SK-N-SH (cell line): ENCODE results near the gene ASIC3. TPM values are rescaled to one million over a fixed set of nuclear protein-coding genes. Genes with fewer than 3 reads are reported as not detected.

ENCODE experiments used
- CTCF ChIA-PET: fragments of 300-600, 350-600 bp; formaldehyde crosslinking; extraction: SDS; loops from one replicate; lab custom pipeline; 2021; lab: Yijun Ruan, JAX
- POLR2A ChIA-PET: fragments of 350-600 bp; sonication (Branson Sonifier 250); formaldehyde crosslinking; extraction: SDS; loops from one replicate; lab custom pipeline; 2020; ENCODE audit warnings: antibody characterized with exemption, inconsistent platforms; lab: Yijun Ruan, JAX
- DNase-seq: peaks from one replicate; pipeline ENCODE4 v3.0.0; 2012
- H2AFZ ChIP-seq: fragments of 200-600 bp; sonication (generic); 2 replicates; pipeline ENCODE4 v1.8.1; 2016; ENCODE audit warnings: antibody characterized with exemption, mild to moderate bottlenecking, low read depth
- H3F3A ChIP-seq: fragments of 200-600 bp; sonication (generic); replicated peaks from 2 replicates; pipeline ENCODE3; 2016; ENCODE audit warnings: antibody characterized with exemption, mild to moderate bottlenecking; ENCODE audit not compliant: insufficient read depth
- H3K27ac ChIP-seq, 2 experiments: fragments of 200-500 bp in 1 of 2; fragments of 200-600 bp in 1 of 2; sonication (Bioruptor generic) in 1 of 2; sonication (generic), shearing (Covaris generic) in 1 of 2; 2 replicates each; pipeline versions ENCODE4 v1.5.1 to v1.6.1; 2014 to 2016; ENCODE audit warnings: low read depth in 2 of 2, inconsistent platforms in 1 of 2, low read length in 1 of 2, mild to moderate bottlenecking in 1 of 2, mixed read lengths in 1 of 2
- H3K27me3 ChIP-seq: fragments of 200-600 bp; sonication (generic), shearing (Covaris generic); 2 replicates; pipeline ENCODE4 v1.6.1; 2016; ENCODE audit warnings: mixed run types; ENCODE audit not compliant: insufficient read depth
- H3K36me3 ChIP-seq, 2 experiments: fragments of 200-500 bp in 1 of 2; fragments of 200-600 bp in 1 of 2; sonication (Bioruptor generic) in 1 of 2; sonication (generic) in 1 of 2; replicated peaks in 1 of 2; 2 replicates each; pipeline versions ENCODE3 to v1.5.1; 2014 to 2016; ENCODE audit warnings: low read length in 1 of 2, mild to moderate bottlenecking in 1 of 2; ENCODE audit not compliant: insufficient read depth in 2 of 2, control insufficient read depth in 1 of 2
- H3K4me1 ChIP-seq, 2 experiments: fragments of 200-500 bp in 1 of 2; fragments of 200-600 bp in 1 of 2; sonication (Bioruptor generic) in 1 of 2; sonication (generic), shearing (Covaris generic) in 1 of 2; 2 replicates each; pipeline versions ENCODE4 v1.5.1 to v1.6.1; 2014 to 2016; ENCODE audit warnings: low read depth in 1 of 2, low read length in 1 of 2, mixed run types in 1 of 2; ENCODE audit not compliant: insufficient read depth in 2 of 2, control insufficient read depth in 1 of 2
- H3K4me2 ChIP-seq: fragments of 200-600 bp; sonication (generic), shearing (Covaris generic); 2 replicates; pipeline ENCODE4 v1.6.1; 2017; ENCODE audit warnings: mixed run types
- H3K4me3 ChIP-seq, 2 experiments: fragments of 200-500 bp in 1 of 2; fragments of 200-600 bp in 1 of 2; sonication (Bioruptor generic) in 1 of 2; sonication (generic), shearing (Covaris generic) in 1 of 2; 2 replicates each; pipeline versions ENCODE4 v1.5.1 to v1.8.1; 2014 to 2016; ENCODE audit warnings: low read depth in 2 of 2, inconsistent platforms in 1 of 2, low read length in 1 of 2, mild to moderate bottlenecking in 1 of 2, mixed read lengths in 1 of 2, moderate library complexity in 1 of 2
- H3K79me2 ChIP-seq: fragments of 200-600 bp; sonication (generic); 2 replicates; pipeline ENCODE4 v1.8.1; 2017; ENCODE audit warnings: mild to moderate bottlenecking; ENCODE audit not compliant: insufficient read depth
- H3K9ac ChIP-seq: fragments of 200-600 bp; sonication (generic); 2 replicates; pipeline ENCODE4 v1.6.1; 2017; ENCODE audit warnings: mixed run types
- H3K9me2 ChIP-seq: fragments of 200-600 bp; sonication (generic); 2 replicates; pipeline ENCODE4 v1.6.1; 2017; ENCODE audit warnings: mixed run types
- H3K9me3 ChIP-seq: fragments of 200-600 bp; sonication (generic); 2 replicates; pipeline ENCODE4 v1.6.1; 2017; ENCODE audit warnings: mixed run types, mild to moderate bottlenecking, moderate library complexity
- H4K20me1 ChIP-seq: fragments of 200-600 bp; sonication (generic); 2 replicates; pipeline ENCODE4 v1.6.1; 2017; ENCODE audit warnings: mild to moderate bottlenecking, mixed run types; ENCODE audit not compliant: insufficient read depth
- EZH2phosphoT487 ChIP-seq: fragments of 200-600 bp; sonication (generic); IDR thresholded peaks from 2 replicates; pipeline ENCODE4 v1.6.1; 2017; ENCODE audit warnings: low read depth, mixed run types, mild to moderate bottlenecking, antibody characterized with exemption, moderate library complexity, borderline replicate concordance
- FOSL2 ChIP-seq: IDR thresholded peaks from 2 replicates; pipeline ENCODE4 v1.4.0; 2012; ENCODE audit warnings: low read depth, mild to moderate bottlenecking, moderate library complexity, borderline replicate concordance
- JUND ChIP-seq: IDR thresholded peaks from 2 replicates; pipeline ENCODE4 v1.4.0; 2012
- MAX ChIP-seq: IDR thresholded peaks from 2 replicates; pipeline ENCODE4 v1.4.0; 2012; ENCODE audit warnings: low read depth
- MEF2A ChIP-seq: IDR thresholded peaks from 2 replicates; pipeline ENCODE4 v1.4.0; 2012; ENCODE audit warnings: low read depth, borderline replicate concordance
- PBX3 ChIP-seq: IDR thresholded peaks from 2 replicates; pipeline ENCODE4; 2012
- RAD21 ChIP-seq: IDR thresholded peaks from 2 replicates; pipeline ENCODE4 v1.6.1; 2012; ENCODE audit warnings: mild to moderate bottlenecking, low read length
- RCOR1 ChIP-seq: fragments of 150-350 bp; IDR thresholded peaks from 2 replicates; pipeline ENCODE4 v1.6.1; 2017; ENCODE audit warnings: antibody characterized with exemption, low read length
- TCF12 ChIP-seq: IDR thresholded peaks from 2 replicates; pipeline ENCODE4 v1.4.0; 2012
- TEAD4 ChIP-seq: IDR thresholded peaks from 2 replicates; pipeline ENCODE4 v1.4.0; 2012; ENCODE audit warnings: mild to moderate bottlenecking, borderline replicate concordance; ENCODE audit not compliant: insufficient read depth
- YY1 ChIP-seq: IDR thresholded peaks from 2 replicates; pipeline ENCODE4 v1.4.0; 2012; ENCODE audit warnings: low read depth, mild to moderate bottlenecking
- ZBTB33 ChIP-seq: IDR thresholded peaks from 2 replicates; pipeline ENCODE4 v1.4.0; 2012; ENCODE audit warnings: low read depth, borderline replicate concordance
- WGBS: methylation state at CpG from one replicate; pipeline ENCODE4 v1.1.6; 2017; ENCODE audit warnings: low lambda C conversion rate; 5-methylcytosine and 5-hydroxymethylcytosine counted together
- polyA plus RNA-seq, 3 experiments: library from polyadenylated mRNA; depleted of rRNA; stranded (reverse); fragments of >200 nt; gene quantifications; 2 replicates each; pipeline ENCODE4 v1.2.3, GENCODE V29; 2012
- TF ChIP-seq, protein P1 (sequence below): IDR thresholded peaks from 2 replicates; pipeline ENCODE4 v1.4.0; 2012; ENCODE audit warnings: low read depth, borderline replicate concordance

ASIC3 gene
- polyA plus RNA-seq, 1 of the 3 experiments (the other 2 are of a cell fraction): 4.5 TPM

DNA sequence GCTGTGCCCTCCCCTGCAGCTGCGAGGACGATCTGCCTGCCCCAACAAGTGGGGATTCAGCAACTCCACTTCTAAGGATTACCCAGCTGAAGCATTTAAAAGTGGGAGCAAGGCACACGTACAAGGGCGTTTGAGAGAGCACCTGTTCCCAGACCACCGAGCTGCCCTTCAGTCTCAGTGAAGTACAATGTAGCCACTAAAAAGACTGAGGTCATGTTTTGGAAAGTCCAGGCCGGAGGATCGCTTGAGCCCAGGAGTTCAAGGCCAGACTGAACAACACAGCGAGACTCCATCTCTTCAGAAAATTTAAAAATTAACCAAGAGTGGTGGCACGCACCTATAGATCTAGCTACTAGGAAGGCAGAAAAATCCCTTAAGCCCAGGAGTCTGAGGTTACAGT lies 42.8 kb upstream of the ASIC3 start:
- peaks cover 0 to 14% of the 10 kb centered on the region in 2 experiments; a peak in 1 of 4 replicates for H3K4me1 ChIP-seq
- POLR2A ChIA-PET: no interaction called here
- 76% methylated on average over 9 of the region's 9 CpGs for WGBS

DNA sequence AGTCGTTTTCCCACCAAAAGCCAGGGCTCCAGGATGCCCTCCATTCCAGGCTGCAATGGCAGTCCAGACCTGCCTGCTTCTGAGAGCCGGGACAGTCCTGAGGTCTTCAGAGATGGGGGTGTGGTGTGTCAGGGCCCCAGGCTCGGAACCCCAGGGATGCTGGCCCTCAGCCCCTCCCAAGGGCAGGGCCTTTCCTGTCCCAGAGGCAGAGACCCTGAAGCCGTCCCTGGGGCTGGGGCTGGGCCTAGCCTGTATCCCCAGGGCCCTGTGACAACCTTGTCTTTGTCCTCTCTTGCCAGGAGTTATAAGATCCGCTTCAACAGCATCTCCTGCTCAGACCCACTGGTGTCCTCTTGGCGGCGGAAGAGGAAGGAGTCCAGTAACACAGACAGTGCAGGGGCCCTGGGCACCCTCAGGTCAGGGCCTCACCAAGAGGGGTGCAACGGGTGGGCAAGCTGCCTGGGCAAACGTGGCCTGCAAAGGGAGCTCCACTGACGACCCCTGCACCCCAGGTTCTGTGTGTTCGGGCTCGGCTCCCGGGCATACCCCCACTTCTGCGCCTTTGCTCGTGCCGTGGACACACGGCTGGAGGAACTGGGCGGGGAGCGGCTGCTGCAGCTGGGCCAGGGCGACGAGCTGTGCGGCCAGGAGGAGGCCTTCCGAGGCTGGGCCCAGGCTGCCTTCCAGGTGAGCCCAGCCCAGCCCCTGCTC lies 41.6 kb upstream of the ASIC3 start:
- Histone ChIP-seq H4K20me1 (no peaks in the 10 kb centered on the region), H3K9ac (no peak overlapping the region), H3K4me2 (no peak overlapping the region), H3K36me3 (no peaks in the 10 kb centered on the region), H3F3A (no peaks in the 10 kb centered on the region), H3K9me2 (no peaks in the 10 kb centered on the region), H2AFZ (no peak overlapping the region), H3K4me3 (no peak overlapping the region), H3K27ac (no peak overlapping the region), H3K4me1 (peaks cover 0 to 14% of the 10 kb centered on the region in 2 experiments; a peak in 1 of 4 replicates), H3K79me2 (no peaks in the 10 kb centered on the region), H3K27me3 (0 out of 2 replicates have a peak, but pooled peaks cover 5% of the 10 kb centered on the region), H3K9me3 (no peaks in the 10 kb centered on the region)
- CTCF ChIA-PET: interaction anchor here (0.7 to 11.3 kb wide), 12 partner anchors 8 to 558 kb away, joined by 3 to 151 read pairs (median 10); partner anchors contain the start of genes ATG9B, GBX1 and NOS3
- 70% methylated on average over 18 of the region's 23 CpGs for WGBS
- TF ChIP-seq MEF2A (no peak), TCF12 (no peak), RCOR1 (no peak), YY1 (no peak), ZBTB33 (no peak), EZH2phosphoT487 (no peak), RAD21 (no peak), PBX3 (no peak), FOSL2 (no peak), JUND (no peak)
- TF ChIP-seq, protein P1, sequence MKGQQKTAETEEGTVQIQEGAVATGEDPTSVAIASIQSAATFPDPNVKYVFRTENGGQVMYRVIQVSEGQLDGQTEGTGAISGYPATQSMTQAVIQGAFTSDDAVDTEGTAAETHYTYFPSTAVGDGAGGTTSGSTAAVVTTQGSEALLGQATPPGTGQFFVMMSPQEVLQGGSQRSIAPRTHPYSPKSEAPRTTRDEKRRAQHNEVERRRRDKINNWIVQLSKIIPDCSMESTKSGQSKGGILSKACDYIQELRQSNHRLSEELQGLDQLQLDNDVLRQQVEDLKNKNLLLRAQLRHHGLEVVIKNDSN: no peak
- POLR2A ChIA-PET: no interaction called here
- no peak for DNase-seq

More for the DNA sequence above, 42.8 kb upstream of the ASIC3 start:
- Histone ChIP-seq H3K4me2 (no peak overlapping the region), H3K36me3 (no peaks in the 10 kb centered on the region), H3K27me3 (0 out of 2 replicates have a peak, but pooled peaks cover 5% of the 10 kb centered on the region), H3K4me3 (no peak overlapping the region), H3K9me2 (no peaks in the 10 kb centered on the region), H3K79me2 (no peaks in the 10 kb centered on the region), H2AFZ (no peak overlapping the region), H3K9ac (no peak overlapping the region), H3F3A (no peaks in the 10 kb centered on the region), H3K9me3 (no peaks in the 10 kb centered on the region)
- CTCF ChIA-PET: interaction anchor here (1.2 to 11.3 kb wide), 9 partner anchors 14 to 556 kb away, joined by 3 to 151 read pairs (median 31); partner anchors contain the start of genes ATG9B and NOS3
- TF ChIP-seq TEAD4: no peak
- TF ChIP-seq MAX: no peak
- TF ChIP-seq, all 33 proteins: peak for 0
- Histone ChIP-seq H4K20me1 (no peaks in the 10 kb centered on the region), H3K27ac (no peak overlapping the region)
- no peak for DNase-seq
